Activated CD8-positive, alpha-beta memory T cell treated with anti-CD3 and anti-CD28 coated beads, Interleukin-2, amount 50 U/mL, for 24 hours (primary cell): Measurements from ENCODE around the gene G6PC2.
A peak's percentile ranks its signal among the peaks of the same experiment; 100 is the strongest.
"Not testable (repeated sequence)": the region's sequence is repeated elsewhere in the genome, so short reads cannot be mapped to it uniquely, and the experiment has no call there.

Source experiments
- DNase-seq: peaks from one replicate; pipeline ENCODE4 v3.0.0-alpha.2; 2020; ENCODE audit errors: extremely low read depth

Gene G6PC2, protein sequence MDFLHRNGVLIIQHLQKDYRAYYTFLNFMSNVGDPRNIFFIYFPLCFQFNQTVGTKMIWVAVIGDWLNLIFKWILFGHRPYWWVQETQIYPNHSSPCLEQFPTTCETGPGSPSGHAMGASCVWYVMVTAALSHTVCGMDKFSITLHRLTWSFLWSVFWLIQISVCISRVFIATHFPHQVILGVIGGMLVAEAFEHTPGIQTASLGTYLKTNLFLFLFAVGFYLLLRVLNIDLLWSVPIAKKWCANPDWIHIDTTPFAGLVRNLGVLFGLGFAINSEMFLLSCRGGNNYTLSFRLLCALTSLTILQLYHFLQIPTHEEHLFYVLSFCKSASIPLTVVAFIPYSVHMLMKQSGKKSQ

DNA sequence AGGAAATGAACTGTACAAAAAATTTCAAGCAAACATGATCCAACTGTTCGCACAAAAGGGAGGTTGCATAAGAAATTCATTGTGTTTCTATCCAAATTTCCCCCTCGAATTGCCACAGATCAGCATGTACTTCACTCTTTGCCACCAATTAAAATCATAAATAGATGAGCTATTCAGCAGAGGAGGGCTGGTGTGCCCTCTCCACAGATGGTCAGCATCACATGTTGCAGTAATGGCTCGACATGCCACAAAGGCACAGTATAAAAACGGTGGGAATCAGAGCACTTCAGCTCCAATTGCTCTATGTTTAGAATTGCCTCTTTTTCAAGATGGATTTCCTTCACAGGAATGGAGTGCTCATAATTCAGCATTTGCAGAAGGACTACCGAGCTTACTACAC is at the start of gene G6PC2:
Gene G6PC2, plus strand, starts transcription at position 289 of the 400 bp plus-strand sequence. Its CDS starts 41 bp downstream, at position 330.
- DNase-seq: no peak

DNA sequence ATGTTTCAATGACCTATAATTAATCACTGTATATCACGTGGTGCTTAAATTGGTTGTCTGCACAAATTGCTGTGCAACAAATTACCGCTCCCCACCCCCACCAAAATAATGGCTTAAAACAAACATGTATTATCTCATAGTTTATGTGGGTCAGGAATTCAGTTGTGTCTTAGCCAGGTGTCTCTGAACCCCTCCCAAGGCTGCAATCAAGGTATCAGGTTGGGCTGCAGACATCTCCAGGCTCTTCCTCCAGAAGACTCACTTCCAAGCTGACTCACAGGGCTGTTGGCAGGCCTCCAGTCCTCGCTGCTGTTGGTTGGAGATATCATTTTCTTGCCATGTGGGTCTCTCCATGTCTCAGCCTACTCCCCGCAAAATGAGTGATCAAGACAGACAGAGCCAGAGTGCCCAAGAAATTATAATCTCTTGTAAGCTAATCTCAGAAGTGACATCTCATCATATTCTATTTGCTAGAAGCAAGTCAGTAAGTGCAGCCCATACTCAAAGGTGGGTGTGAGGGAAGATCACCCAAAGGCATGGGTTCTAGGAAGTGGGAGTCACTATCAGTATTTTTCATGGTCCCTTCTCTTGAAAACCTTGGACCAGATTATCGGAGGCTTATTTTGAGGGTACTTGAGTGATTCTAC is 49.3 kb upstream of the G6PC2 start:
- DNase-seq: no peak

DNA sequence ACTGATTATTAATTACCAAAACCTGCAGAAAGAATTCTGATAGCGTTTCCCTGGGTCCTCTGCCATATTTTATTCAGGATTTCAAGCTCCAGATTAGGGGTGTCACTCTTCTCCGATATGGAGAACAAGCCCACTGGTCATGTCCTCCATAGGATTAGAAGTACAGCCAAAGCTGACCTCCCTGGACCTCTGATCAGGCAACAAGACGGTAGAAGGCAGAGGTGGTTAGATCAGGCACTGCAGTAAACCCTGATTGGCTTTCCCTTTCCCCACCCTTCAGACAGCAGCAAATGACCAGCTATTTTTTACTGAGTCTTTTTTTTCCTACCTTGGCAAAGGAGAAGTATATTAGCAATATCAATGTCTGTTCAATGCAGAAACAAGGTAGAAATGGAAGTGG is 48.6 kb upstream of the G6PC2 start:
- DNase-seq: no peak

DNA sequence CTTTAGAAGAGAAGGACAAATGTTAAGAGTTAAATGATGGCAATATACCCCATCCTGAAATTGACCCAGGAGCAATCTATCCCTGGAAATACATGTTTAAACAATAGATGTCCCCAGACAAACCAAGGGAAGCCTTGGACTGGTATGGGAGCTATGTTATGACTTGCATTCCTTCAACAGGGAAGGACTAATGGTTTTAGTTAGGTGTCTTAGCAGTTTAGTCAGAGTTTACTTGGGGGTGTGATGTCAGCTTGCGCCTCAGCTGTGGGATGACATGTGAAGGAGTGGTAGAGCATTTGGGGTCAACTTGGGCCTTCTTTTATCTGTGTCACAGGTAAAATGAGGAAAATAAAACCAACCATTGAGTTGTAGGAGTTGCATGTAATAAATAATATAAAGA is 47.6 kb upstream of the G6PC2 start:
- no peak for DNase-seq

DNA sequence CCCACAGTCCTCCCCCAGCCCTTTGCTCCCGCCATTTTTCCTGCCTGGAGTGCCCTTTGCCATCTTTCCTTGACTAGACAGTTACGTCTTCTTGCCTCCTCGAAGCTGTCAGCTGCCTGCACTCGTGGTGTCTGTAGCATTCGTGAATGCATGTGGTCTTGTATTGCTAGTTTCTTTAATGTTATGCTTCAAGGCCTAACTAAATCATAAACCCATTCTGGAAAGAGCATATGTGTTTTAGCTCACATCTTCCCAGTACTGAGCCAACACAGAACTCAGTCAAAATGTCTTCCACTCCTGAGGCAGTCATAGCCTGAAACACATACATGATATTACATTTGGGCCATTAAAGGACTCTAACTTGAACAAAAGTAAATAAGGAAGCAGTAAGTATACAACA is 46.4 kb upstream of the G6PC2 start:
- DNase-seq: no peak

DNA sequence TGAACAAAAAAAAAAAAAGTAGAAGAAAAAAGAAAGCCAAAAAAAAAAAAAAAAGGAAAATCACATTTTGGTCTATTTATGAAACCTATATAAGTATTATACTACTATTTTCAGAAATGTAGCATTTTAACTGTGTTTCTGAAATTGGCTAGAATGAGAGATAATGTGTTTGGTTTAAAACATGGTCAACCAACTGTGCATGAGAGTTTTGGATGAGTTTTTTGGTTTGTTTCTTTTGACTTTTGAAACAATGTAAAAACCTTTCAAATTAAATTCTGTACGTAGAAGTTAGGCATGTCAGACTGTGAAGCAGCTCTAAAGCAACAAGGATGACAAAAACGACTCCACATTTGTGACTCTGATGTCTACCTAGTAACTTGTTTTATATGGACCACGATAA is 45.5 kb upstream of the G6PC2 start:
- no peak for DNase-seq

DNA sequence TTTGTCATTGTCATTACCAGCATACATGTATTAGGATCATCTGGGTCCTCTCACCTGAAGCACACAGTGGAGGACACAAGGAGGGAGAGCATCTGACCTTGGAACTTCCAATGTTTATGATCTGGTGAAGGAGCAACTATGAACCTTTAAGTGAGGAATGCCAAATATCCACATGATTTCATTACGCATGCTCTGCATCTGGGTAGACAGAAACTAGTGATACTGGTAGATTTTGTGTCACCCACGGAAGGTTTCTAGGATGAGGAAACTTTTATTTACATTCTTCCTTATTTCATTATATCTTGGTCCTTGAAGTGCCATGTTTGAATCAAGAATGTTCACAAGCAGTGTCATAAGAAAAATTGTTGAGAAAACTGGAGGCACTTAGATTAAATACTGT is 42.9 kb upstream of the G6PC2 start:
- DNase-seq: no peak

DNA sequence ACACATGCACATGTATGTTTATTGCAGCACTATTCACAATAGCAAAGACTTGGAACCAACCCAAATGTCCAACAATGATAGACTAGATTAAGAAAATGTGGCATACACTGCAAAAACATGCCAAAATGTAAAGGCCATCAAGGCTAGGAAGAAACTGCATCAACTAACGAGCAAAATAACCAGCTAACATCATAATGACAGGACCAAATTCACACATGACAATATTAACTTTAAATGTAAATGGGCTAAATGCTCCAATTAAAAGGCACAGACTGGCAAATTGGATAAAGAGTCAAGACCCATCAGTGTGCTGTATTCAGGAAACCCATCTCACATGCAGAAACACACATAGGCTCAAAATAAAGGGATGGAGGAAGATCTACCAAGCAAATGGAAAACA is 33.9 kb upstream of the G6PC2 start:
- not testable (repeated sequence) for DNase-seq

DNA sequence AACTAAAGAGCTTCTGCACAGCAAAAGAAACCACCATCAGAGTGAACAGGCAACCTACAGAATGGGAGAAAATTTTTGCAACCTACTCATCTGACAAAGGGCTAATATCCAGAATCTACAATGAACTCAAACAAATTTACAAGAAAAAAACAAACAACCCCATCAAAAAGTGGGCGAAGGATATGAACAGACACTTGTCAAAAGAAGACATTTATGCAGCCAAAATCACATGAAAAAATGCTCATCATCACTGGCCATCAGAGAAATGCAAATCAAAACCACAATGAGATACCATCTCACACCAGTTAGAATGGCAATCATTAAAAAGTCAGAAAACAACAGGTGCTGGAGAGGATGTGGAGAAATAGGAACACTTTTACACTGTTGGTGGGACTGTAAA is 30.7 kb upstream of the G6PC2 start:
- not testable (repeated sequence) for DNase-seq

DNA sequence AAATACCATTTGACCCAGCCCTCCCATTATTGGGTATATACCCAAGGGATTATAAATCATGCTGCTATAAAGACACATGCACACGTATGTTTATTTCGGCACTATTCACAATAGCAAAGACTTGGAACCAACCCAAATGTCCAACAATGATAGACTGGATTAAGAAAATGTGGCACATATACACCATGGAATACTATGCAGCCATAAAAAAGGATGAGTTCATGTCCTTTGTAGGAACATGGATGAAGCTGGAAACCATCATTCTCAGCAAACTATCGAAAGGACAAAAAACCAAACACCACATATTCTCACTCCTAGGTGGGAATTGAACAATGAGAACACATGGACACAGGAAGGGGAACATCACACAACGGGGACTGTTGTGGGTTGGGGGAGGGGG is 30.3 kb upstream of the G6PC2 start:
- DNase-seq: not testable (repeated sequence)

DNA sequence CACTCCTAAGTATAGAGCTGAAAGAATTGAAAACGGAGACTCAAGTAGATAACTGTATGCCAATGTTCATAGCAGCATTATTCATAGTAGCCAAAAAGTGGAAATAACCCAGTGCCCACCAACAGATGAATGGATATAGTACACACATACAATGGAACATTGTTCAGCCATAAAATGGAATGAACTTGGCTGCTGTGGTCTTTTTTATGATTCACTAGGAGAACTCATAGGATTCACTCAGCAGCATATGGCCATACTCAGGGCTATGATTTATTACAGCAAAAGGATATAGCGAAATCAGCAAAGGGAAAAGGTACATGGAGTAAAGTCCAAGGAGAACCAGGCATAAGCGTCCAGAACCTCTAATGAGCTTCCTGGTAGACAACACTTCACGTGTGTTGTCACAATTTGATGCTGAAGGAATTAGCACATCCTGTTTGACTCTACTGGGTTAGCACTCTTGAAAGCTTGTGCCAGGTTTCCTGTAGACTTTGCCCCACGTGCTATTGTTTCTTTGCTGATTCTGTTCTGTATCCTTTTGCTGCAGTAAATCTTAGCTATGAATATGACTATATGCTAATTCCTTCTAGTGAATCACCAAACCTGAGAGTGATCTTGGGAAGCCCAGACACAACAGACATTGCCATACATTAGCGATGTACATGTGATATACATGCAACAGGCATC is 26.6 kb upstream of the G6PC2 start:
- no peak for DNase-seq

DNA sequence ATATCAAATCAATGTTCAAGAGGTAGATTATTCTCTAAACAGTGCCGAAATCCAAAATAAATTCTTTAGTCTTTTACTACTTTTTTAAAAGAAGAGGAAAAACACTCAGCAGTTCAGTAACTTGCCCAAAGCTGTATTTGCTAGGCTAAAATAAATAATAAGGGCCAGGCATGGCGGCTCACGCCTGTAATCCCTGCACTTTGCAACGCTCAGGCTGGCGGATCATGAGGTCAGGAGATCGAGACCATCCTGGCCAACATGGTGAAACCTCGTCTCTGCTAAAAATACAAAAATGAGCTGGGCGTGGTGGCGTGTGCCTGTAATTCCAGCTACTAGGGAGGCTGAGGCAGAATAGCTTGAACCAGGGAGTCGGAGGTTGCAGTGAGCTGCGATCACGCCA is 18.9 kb upstream of the G6PC2 start:
- not testable (repeated sequence) for DNase-seq

DNA sequence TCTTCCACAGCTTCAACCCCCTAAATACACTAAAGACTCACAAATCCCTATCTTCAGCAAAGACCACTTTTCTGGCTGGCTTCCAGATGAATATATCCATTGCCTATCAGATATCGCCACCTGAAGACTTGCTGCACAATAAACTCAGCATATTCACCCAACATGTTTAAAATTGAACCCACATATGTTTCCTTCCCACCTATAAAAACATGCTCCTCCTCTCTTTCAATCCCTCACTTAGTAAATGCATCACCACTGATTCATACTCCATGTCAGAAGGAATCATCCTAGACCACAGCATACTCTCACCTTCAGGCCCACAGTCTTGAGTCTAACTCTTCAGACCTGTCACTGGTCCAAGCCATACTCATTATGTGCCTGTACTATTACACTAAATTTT is 16.1 kb upstream of the G6PC2 start:
- DNase-seq: no peak

DNA sequence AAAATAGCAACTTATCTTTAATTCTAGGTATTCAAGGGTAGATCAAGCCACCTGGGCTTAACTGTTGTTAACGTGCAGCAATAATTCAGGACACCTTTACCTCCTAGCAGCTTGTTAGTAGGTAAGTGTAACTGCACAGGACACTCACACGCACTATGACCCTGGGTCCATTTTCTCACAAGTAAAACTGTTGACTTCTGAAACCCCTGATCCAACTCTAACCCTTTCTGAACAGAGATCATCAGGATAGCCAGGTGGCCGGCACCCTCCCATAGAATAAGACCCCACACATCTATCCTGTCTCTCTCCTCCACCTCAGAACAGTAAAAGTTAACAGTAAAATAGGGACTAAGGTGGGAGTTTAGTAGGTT is 11.5 kb upstream of the G6PC2 start:
- no peak for DNase-seq

DNA sequence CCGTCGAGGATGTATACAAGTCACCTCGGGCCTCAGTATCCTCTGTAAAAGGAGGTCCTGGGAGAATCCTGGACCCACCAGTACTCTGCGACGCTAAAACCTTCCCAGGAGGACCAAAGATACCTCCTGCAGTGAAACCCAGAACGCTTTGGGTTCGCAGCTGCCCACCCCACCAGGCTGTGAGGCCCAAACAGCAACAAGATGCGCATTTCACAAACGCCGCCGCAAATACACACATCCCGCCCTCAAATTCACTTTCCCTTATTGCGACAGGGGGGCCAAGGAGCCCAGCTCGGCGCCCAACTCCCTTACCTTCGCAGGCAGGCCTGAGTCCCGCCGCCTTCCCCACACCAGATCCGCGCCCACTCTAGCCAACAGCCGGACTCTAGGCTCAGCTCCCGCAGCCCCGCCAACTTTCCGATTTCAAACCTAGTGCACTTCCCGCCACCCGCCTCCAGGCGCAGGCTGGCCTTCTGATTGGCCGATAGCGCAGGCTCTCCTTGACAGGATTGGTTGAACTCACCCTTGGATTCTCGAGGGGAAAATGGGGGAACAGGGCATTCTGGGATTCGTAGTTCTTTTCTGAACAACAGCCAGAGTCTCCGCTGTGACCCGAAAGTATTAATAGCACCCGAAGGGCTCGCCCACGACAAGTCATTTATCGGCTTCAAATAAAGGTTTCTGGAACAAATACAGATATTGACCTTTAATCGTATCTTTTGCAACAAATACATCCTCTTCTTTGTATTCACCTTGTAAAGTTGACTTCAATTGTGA is 10.9 kb upstream of the G6PC2 start, which contains the start of gene SPC25:
Gene SPC25, minus strand, starts transcription at position 425 of the 777 bp plus-strand sequence. CDS start 911 bp downstream, outside the sequence.
- peak; percentile 64 for DNase-seq

DNA sequence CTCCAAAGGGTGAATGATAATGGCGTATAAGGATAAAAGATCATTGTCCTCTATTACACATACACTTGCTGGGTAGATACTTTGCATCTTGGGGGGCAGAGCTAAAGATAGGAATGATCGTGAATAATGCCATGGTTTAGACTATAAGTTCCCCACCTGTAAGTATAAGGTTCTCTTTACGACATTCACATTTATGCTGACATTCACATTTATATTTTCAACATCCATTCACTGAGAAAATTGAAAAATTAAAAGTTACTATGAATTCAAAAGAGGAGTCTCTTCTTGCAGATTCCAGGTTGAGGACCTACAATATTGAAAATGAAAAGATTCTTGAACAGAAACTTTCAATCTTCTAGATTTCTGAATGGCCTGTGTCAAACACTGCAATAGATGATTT is 8.8 kb upstream of the G6PC2 start:
- no peak for DNase-seq

DNA sequence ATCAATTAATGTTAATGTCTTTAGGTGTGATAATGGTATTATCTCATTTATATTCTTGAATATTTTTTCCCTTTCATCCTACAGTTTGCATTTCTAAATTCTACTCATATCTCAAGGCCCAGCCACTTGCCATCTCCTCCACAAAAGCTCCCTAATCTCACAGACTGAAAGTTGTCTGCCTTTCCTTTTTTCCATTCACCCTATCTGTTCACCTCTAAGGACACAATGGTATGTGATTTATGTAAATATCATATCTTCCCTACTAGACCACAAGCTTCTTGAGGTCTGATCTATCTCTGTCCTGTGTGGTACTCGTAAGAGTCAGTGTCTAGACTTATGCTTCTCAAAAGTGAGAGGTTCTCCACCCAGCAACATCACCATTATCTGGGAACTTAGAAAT is 7.0 kb upstream of the G6PC2 start:
- no peak for DNase-seq

DNA sequence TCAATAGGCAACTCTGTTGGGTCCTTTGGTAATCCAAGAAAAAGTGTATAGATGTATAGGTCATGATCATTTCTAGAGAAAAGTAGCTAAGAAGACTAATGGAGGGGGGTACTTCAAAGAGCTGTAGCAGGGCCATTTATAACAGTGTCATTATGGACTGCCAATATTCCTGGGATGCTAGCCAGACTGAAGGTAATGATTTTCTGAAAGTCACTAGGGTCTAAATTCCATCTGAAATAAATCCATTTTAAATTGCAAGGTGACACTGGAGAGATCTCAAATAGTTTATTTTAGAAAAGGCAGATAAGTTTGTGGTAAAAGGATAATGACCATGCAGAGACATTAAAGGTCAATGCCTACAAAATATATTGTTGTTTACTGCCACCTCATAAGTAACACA is 6.4 kb upstream of the G6PC2 start:
- DNase-seq: no peak

DNA sequence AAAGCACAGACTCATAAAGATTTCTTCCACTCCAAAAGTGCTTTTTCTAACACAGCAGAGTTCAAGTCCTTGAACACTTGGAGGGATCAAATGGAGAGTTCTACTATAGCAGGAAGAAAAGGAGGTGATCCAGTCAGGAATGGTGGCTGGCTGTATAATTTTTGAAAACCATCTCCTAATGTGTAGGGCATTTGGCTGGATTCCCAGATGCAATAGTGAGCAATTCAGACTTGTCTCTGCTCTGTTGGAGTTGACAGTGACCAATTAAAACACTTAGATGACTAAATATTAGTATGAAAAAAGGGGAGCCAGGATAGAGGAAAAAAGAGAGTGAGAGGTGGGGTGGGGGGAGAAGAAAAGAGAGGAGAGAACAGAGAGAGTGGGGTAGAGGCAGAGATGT is 5.3 kb upstream of the G6PC2 start:
- no peak for DNase-seq

DNA sequence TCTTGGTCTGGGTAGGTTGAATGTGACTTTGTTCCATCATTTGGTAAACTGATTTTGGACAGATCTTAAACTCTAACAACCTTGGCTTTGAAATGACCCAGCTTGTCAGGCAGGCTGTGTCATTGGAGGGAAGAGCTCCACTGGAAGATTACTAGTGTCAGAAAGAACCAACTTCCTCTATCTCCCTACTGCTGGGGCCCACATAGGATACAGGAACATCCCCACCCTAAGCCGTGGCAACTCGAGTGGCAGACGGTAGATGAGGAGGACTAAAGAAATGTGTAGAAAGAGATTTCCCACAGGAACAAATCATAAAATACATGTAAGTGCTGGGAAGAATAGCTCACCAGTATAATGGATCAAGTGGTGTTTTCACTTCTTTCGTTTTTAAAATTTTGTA is 4.3 kb upstream of the G6PC2 start:
- no peak for DNase-seq

DNA sequence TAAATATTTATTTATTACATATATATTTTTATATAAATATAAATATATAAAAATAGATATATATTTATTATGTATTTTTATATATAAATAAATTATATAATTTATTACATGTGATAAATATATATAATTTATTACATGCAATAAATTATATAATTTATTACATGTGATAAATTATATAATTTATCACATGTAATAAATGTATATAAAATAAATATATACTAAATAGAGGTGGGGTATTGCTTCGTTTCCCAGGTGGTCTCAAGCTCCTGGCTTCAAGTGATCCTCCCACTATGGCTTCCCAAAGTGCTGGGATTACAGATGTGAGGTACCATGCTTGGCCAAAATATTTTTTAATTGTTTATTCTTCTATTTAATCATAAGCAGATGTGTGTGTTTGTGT is 3.6 kb upstream of the G6PC2 start:
- DNase-seq: no peak

DNA sequence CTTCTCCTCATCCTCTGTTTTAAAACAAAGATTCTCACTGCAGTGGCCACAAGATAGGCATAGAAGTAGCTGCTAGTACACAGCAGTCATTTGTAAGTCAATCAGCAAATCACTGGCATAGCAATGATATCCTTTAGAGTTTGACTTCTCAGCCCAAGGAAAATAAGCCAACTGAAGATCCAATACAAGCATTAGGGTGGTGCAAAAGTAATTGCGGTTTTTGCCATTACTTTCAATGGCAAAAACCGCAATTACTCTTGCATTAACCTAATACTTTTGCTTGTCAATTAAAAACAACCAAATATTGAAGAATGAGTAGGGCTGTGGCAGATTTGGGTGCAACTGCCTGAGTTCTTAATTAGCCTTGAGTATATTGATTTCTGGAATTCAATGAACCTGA is 2.8 kb downstream of the G6PC2 start:
- no peak for DNase-seq
